ENCODE results near the gene NUP54. TPM values are rescaled to one million over a fixed set of nuclear protein-coding genes. Genes with fewer than 3 reads are reported as not detected.

Gene NUP54
- total and polyA plus RNA-seq, 2 donors (not counting 1 experiment from before 2014, with no cell fraction given) = 49.3 to 55.5 TPM

DNA sequence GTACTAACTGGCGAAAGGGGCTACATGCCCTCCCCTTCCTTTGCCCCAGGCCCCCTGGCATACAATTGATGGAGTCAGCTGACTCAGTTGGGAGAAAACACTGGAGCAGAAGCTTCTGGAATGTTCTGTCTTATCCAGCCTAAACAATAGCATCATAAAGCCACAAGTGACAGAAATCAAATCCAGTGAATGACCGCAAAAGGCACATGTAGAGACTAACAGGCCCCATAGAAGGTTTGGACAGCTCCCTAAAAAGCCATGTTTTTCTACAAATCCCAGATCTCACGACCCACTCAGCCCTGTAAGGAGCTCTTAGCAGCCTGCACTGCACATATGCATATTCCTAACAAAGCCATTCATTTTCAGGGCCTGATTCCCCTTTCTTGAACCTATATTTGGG lies 40.4 kb upstream of the NUP54 start:
- Histone ChIP-seq H2AFZ (ENCODE audit: low read length) (no peak overlapping the region), H3K27me3 (ENCODE audit: control insufficient read depth, insufficient read depth, low read length) (no peaks in the 10 kb centered on the region), H3K79me2 (ENCODE audit: control insufficient read depth, insufficient read depth, low read length) (peaks cover 44% of the 10 kb centered on the region), H3K9ac (ENCODE audit: insufficient read depth, low read length) (no peak overlapping the region), H4K20me1 (ENCODE audit: control insufficient read depth, extremely low read depth, insufficient read depth, low read length) (no peaks in the 10 kb centered on the region), H3K4me2 (ENCODE audit: extremely low read depth, insufficient read depth, low read length) (no peak overlapping the region), H3K9me3 (ENCODE audit: control insufficient read depth, insufficient read depth, low read depth, low read length) (no peaks in the 10 kb centered on the region), H3K36me3 (ENCODE audit: control insufficient read depth, insufficient read depth, low read length) (peaks cover 12% of the 10 kb centered on the region), H3K27ac (ENCODE audit: insufficient read depth, low read length) (peak overlapping the region; percentile 4), H3K4me3 (replicated peaks in 1 of 4; ENCODE audit: control extremely low read depth in 1 of 4, insufficient read depth in 1 of 4, low read depth in 3 of 4, low read length in 4 of 4) (no peak overlapping the region), H3K4me1 (ENCODE audit: control insufficient read depth, extremely low read depth, insufficient read depth, low read length) (no peaks in the 10 kb centered on the region)
- TF ChIP-seq, protein P1, sequence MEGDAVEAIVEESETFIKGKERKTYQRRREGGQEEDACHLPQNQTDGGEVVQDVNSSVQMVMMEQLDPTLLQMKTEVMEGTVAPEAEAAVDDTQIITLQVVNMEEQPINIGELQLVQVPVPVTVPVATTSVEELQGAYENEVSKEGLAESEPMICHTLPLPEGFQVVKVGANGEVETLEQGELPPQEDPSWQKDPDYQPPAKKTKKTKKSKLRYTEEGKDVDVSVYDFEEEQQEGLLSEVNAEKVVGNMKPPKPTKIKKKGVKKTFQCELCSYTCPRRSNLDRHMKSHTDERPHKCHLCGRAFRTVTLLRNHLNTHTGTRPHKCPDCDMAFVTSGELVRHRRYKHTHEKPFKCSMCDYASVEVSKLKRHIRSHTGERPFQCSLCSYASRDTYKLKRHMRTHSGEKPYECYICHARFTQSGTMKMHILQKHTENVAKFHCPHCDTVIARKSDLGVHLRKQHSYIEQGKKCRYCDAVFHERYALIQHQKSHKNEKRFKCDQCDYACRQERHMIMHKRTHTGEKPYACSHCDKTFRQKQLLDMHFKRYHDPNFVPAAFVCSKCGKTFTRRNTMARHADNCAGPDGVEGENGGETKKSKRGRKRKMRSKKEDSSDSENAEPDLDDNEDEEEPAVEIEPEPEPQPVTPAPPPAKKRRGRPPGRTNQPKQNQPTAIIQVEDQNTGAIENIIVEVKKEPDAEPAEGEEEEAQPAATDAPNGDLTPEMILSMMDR (conservative IDR thresholded peaks at IDR 0.05 in 1 of 2, IDR thresholded peaks at IDR 0.05 in 1 of 2; ENCODE audit: low read depth in 1 of 2, low read length in 2 of 2) = no peak
- no peak for TF ChIP-seq EZH2 (IDR thresholded peaks at IDR 0.05; ENCODE audit: low read length, missing control alignments)
- DNase-seq (ENCODE audit: low read depth in 2 of 2) = peak; percentile 13 to 33

GRCh38 chr4:76188149-76188548 lies 40.0 kb upstream of the NUP54 start:
- no peak overlapping the region for H3K9ac ChIP-seq (ENCODE audit: insufficient read depth, low read length)
- H3K36me3 ChIP-seq (ENCODE audit: control insufficient read depth, insufficient read depth, low read length) = peaks cover 12% of the 10 kb centered on the region
- no peak overlapping the region for H3K4me2 ChIP-seq (ENCODE audit: extremely low read depth, insufficient read depth, low read length)
- H3K9me3 ChIP-seq (ENCODE audit: control insufficient read depth, insufficient read depth, low read depth, low read length) = no peaks in the 10 kb centered on the region
- no peaks in the 10 kb centered on the region for H3K27me3 ChIP-seq (ENCODE audit: control insufficient read depth, insufficient read depth, low read length)
- H2AFZ ChIP-seq (ENCODE audit: low read length) = no peak overlapping the region
- no peaks in the 10 kb centered on the region for H3K4me1 ChIP-seq (ENCODE audit: control insufficient read depth, extremely low read depth, insufficient read depth, low read length)
- peak overlapping the region; percentile 4 for H3K27ac ChIP-seq (ENCODE audit: insufficient read depth, low read length)
- peaks cover 40% of the 10 kb centered on the region for H3K79me2 ChIP-seq (ENCODE audit: control insufficient read depth, insufficient read depth, low read length)
- DNase-seq (ENCODE audit: low read depth in 2 of 2) = no peak
- no peaks in the 10 kb centered on the region for H4K20me1 ChIP-seq (ENCODE audit: control insufficient read depth, extremely low read depth, insufficient read depth, low read length)
- TF ChIP-seq, protein P1 (conservative IDR thresholded peaks at IDR 0.05 in 1 of 2, IDR thresholded peaks at IDR 0.05 in 1 of 2; ENCODE audit: low read depth in 1 of 2, low read length in 2 of 2) = no peak
- no peak for TF ChIP-seq EZH2 (IDR thresholded peaks at IDR 0.05; ENCODE audit: low read length, missing control alignments)
- H3K4me3 ChIP-seq (replicated peaks in 1 of 4; ENCODE audit: control extremely low read depth in 1 of 4, insufficient read depth in 1 of 4, low read depth in 3 of 4, low read length in 4 of 4) = no peak overlapping the region

DNA sequence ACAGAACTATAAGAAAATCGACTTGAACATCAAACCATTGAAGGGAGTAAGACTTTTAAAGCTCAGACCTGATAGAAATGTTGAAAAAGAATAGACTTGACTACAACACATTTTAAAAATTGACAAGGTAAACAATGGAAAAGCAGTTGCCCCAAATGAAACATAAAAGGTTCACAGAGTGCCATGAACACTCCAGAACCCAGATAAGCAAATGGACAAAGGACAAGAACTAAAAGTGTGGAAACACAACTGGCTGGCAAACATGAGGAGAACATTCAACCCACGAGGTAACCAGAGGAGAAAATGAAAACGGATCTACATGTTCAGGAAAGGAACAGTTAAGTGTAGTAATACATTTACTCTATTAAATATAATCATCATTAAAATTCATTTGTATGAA lies 39.0 kb upstream of the NUP54 start:
- Histone ChIP-seq H4K20me1 (ENCODE audit: control insufficient read depth, extremely low read depth, insufficient read depth, low read length) (no peaks in the 10 kb centered on the region), H3K9me3 (ENCODE audit: control insufficient read depth, insufficient read depth, low read depth, low read length) (no peaks in the 10 kb centered on the region), H3K36me3 (ENCODE audit: control insufficient read depth, insufficient read depth, low read length) (peaks cover 10% of the 10 kb centered on the region), H3K27ac (ENCODE audit: insufficient read depth, low read length) (no peak overlapping the region), H3K4me2 (ENCODE audit: extremely low read depth, insufficient read depth, low read length) (no peak overlapping the region), H2AFZ (ENCODE audit: low read length) (no peak overlapping the region), H3K4me1 (ENCODE audit: control insufficient read depth, extremely low read depth, insufficient read depth, low read length) (no peaks in the 10 kb centered on the region), H3K27me3 (ENCODE audit: control insufficient read depth, insufficient read depth, low read length) (no peaks in the 10 kb centered on the region), H3K9ac (ENCODE audit: insufficient read depth, low read length) (no peak overlapping the region), H3K4me3 (replicated peaks in 1 of 4; ENCODE audit: control extremely low read depth in 1 of 4, insufficient read depth in 1 of 4, low read depth in 3 of 4, low read length in 4 of 4) (no peak overlapping the region), H3K79me2 (ENCODE audit: control insufficient read depth, insufficient read depth, low read length) (peaks cover 33% of the 10 kb centered on the region)
- TF ChIP-seq EZH2 (IDR thresholded peaks at IDR 0.05; ENCODE audit: low read length, missing control alignments) = no peak
- TF ChIP-seq, protein P1 (conservative IDR thresholded peaks at IDR 0.05 in 1 of 2, IDR thresholded peaks at IDR 0.05 in 1 of 2; ENCODE audit: low read depth in 1 of 2, low read length in 2 of 2) = no peak
- DNase-seq (ENCODE audit: low read depth in 2 of 2) = no peak
